HG03159 (cell line): ENCODE measurements around the gene HECTD1.
A peak's percentile ranks its signal among the peaks of the same experiment; 100 is the strongest.

ENCODE experiments used
- ATAC-seq: cut with Tn5 transposase; IDR thresholded peaks from one replicate; pipeline ENCODE4 v1.9.1; 2021; ENCODE audit warnings: mild to moderate bottlenecking, moderate library complexity; ENCODE audit not compliant: unreplicated experiment

Gene HECTD1

GRCh38 chr14:31161274-31161673, 46.3 kb downstream of the HECTD1 start:
- no peak for ATAC-seq

GRCh38 chr14:31159682-31160296, 47.8 kb downstream of the HECTD1 start:
- no peak for ATAC-seq

- ATAC-seq: no peak
These were observed 52.6 kb downstream of the HECTD1 start for GRCh38 chr14:31154956-31155355.

- ATAC-seq: no peak
These were observed 65.0 kb downstream of the HECTD1 start for GRCh38 chr14:31142455-31143087.

GRCh38 chr14:31139301-31139847, 68.2 kb downstream of the HECTD1 start:
- no peak for ATAC-seq

GRCh38 chr14:31138301-31138700, 69.3 kb downstream of the HECTD1 start:
- ATAC-seq: no peak

- no peak for ATAC-seq
These were observed 70.2 kb downstream of the HECTD1 start for GRCh38 chr14:31137214-31137889.

- no peak for ATAC-seq
These were observed 74.5 kb downstream of the HECTD1 start for GRCh38 chr14:31133133-31133532.

GRCh38 chr14:31128601-31129526, 78.7 kb downstream of the HECTD1 start:
- ATAC-seq: peak; percentile 50

- ATAC-seq: peak; percentile 86
These were observed 79.9 kb downstream of the HECTD1 start for GRCh38 chr14:31127690-31128089.

- ATAC-seq: no peak
These were observed 80.9 kb downstream of the HECTD1 start for GRCh38 chr14:31126680-31127079.

GRCh38 chr14:31125231-31125630, 82.4 kb downstream of the HECTD1 start:
- no peak for ATAC-seq

- no peak for ATAC-seq
These were observed 83.4 kb downstream of the HECTD1 start for GRCh38 chr14:31124197-31124596.

- ATAC-seq: no peak
These were observed 84.7 kb downstream of the HECTD1 start for GRCh38 chr14:31122921-31123320.

- no peak for ATAC-seq
These were observed 85.4 kb downstream of the HECTD1 start for GRCh38 chr14:31122098-31122611.

- ATAC-seq: no peak
These were observed 88.7 kb downstream of the HECTD1 start for GRCh38 chr14:31118892-31119291.

GRCh38 chr14:31113794-31114193, 93.8 kb downstream of the HECTD1 start:
- no peak for ATAC-seq

- no peak for ATAC-seq
These were observed 96.7 kb downstream of the HECTD1 start for GRCh38 chr14:31110872-31111271.

GRCh38 chr14:31109257-31109656, 98.3 kb downstream of the HECTD1 start:
- ATAC-seq: no peak

- ATAC-seq: no peak
These were observed 100.8 kb downstream of the HECTD1 start for GRCh38 chr14:31106768-31107167.

GRCh38 chr14:31097081-31097480, 110.5 kb downstream of the HECTD1 start:
- no peak for ATAC-seq
